Adrenal gland (tissue), 12 donors: ENCODE results near the gene KHK. TPM values are rescaled to one million over a fixed set of nuclear protein-coding genes. Genes with fewer than 3 reads are reported as not detected.

ENCODE experiments used
- DNase-seq, 7 donors: peaks; one replicate each; pipeline ENCODE4 v3.0.0-alpha.2; 2019 to 2020
- H3K27ac ChIP-seq, 5 donors: fragments of 200-600 bp; sonication (generic) in 4 of 5; 1 replicate in 3 of 5; 2 replicates in 2 of 5; pipeline versions ENCODE4 v1.5.1 to v1.8.0; 2016 to 2020; ENCODE audit warnings: mild to moderate bottlenecking in 1 of 5
- H3K27me3 ChIP-seq: fragments of 200-600 bp; 2 replicates; pipeline ENCODE4 v1.8.0; 2021
- H3K36me3 ChIP-seq, 2 donors: fragments of 200-600 bp; replicated peaks in 1 of 2; 1 replicate in 1 of 2; 2 replicates in 1 of 2; pipeline versions ENCODE4 v1.5.1 to v1.8.0; 2018 to 2022
- H3K4me1 ChIP-seq, 2 donors: fragments of 200-600 bp; replicated peaks in 1 of 2; 1 replicate in 1 of 2; 2 replicates in 1 of 2; pipeline versions ENCODE4 v1.5.1 to v1.8.0; 2018 to 2021
- H3K4me3 ChIP-seq, 4 donors: fragments of 200-600 bp; sonication (generic) in 3 of 4; one replicate each; pipeline ENCODE4 v1.5.1; 2016 to 2018
- H3K9me3 ChIP-seq, 3 donors: fragments of 200-600 bp; sonication (generic) in 1 of 3; replicated peaks in 1 of 3; 1 replicate in 2 of 3; 2 replicates in 1 of 3; pipeline versions ENCODE4 v1.5.1 to v1.8.0; 2016 to 2021
- CTCF ChIP-seq, 6 experiments: fragments of 450-650 bp in 4 of 6; fragments of 200-600 bp in 2 of 6; sonication (generic) in 1 of 6; IDR thresholded peaks; 1 replicate in 5 of 6; 2 replicates in 1 of 6; pipeline versions ENCODE4 v1.5.1 to v1.8.0; 2016 to 2021; ENCODE audit warnings: antibody characterized with exemption in 6 of 6, mild to moderate bottlenecking in 2 of 6, moderate library complexity in 1 of 6
- POLR2A ChIP-seq, 2 donors: fragments of 450-650 bp; IDR thresholded peaks; one replicate each; pipeline ENCODE4 v1.6.1; 2017; ENCODE audit warnings: antibody characterized with exemption in 2 of 2, mild to moderate bottlenecking in 2 of 2, moderate library complexity in 1 of 2
- WGBS, 4 donors: extraction: QIAGEN DNeasy Blood & Tissue Kit in 2 of 4; methylation state at CpG; one replicate each; pipeline versions ENCODE4 v1.1.5 to v1.1.7; 2013 to 2017; 5-methylcytosine and 5-hydroxymethylcytosine counted together
- intact Hi-C, 2 donors: fragments of 100-400 bp; cut with DNase I; formaldehyde crosslinking; loops; one replicate each; pipeline versions ENCODE4 v1.14.1 to v1.15.0; 2022 to 2023
- polyA plus RNA-seq, 3 donors: library from polyadenylated mRNA; stranded (reverse); fragments of 200-250 nt in 2 of 3; fragments of 350-450 nt in 1 of 3; fragmentation: Illumina TruSeq in 1 of 3; extraction: RNeasy Lipid Tissue Mini Kit (QIAGEN cat#74804) in 1 of 3; gene quantifications; one replicate each; pipeline ENCODE4 v1.2.3, GENCODE V29; 2013 to 2014
- total RNA-seq, 9 donors: library from RNA; depleted of rRNA in 4 of 9; stranded (reverse); fragments of >200 nt in 4 of 9; fragments of 120-200 nt in 1 of 9; fragmentation: NEBNext Ultra II Directional in 1 of 9; extraction: Animal tissue kit (Norgen Biotek cat#: 25700) in 1 of 9; gene quantifications; one replicate each; pipeline versions ENCODE4 v1.1.0 to v1.2.4, GENCODE V29; 2013 to 2023
- donor health status: healthy with polysubstance abuse.
- donor health status: Bipolar disorder and iron deficiency.
- donor health status: DM: yes; HTN: yes; CAD: no.
- donor health status: DM: no; HTN: no; CAD: no.
- donor health status: DM: no; HTN: no; CAD: no.
- donor health status: DM: yes; HTN: yes; CAD: no.

Gene KHK
- total and polyA plus RNA-seq, 12 donors: 3.3 to 14.4 (median 6.9) TPM

GRCh38 chr2:27135478-27135955 is 48.9 kb downstream of the KHK start:
- WGBS, 4 donors: 77 to 88% (median 82%) methylated on average over 5 to 12 of the region's 12 CpGs
- TF ChIP-seq CTCF (IDR thresholded peaks at IDR 0.05): no peak
- no peak for TF ChIP-seq POLR2A (IDR thresholded peaks at IDR 0.05)
- Histone ChIP-seq H3K27me3 (no peaks in the 10 kb centered on the region), H3K36me3 (peaks cover 0 to 22% of the 10 kb centered on the region in 2 donors), H3K27ac (no peak overlapping the region), H3K4me3 (no peak overlapping the region), H3K4me1 (peaks cover 8 to 15% of the 10 kb centered on the region in 2 donors), H3K9me3 (no peaks in the 10 kb centered on the region)
- no peak for DNase-seq
- intact Hi-C loops: no loop called here

- Histone ChIP-seq H3K27ac (no peak overlapping the region), H3K9me3 (no peaks in the 10 kb centered on the region), H3K27me3 (no peaks in the 10 kb centered on the region), H3K4me1 (peaks cover 8 to 15% of the 10 kb centered on the region in 2 donors), H3K36me3 (peaks cover 0 to 10% of the 10 kb centered on the region in 2 donors), H3K4me3 (no peak overlapping the region)
- 88 to 95% (median 93%) methylated on average over 4 to 7 of the region's 7 CpGs for WGBS, 4 donors
- intact Hi-C loops: no loop called here
- TF ChIP-seq CTCF (IDR thresholded peaks at IDR 0.05): no peak
- TF ChIP-seq POLR2A (IDR thresholded peaks at IDR 0.05): no peak
- no peak for DNase-seq
These were observed 50.2 kb downstream of the KHK start for GRCh38 chr2:27136751-27137150.

- Histone ChIP-seq H3K9me3 (no peaks in the 10 kb centered on the region), H3K4me3 (no peak overlapping the region), H3K4me1 (peaks cover 8 to 14% of the 10 kb centered on the region in 2 donors), H3K36me3 (peaks cover 0 to 3% of the 10 kb centered on the region in 2 donors), H3K27ac (no peak overlapping the region), H3K27me3 (no peaks in the 10 kb centered on the region)
- DNase-seq: no peak
- intact Hi-C loops: no loop called here
- 91 to 93% (median 92%) methylated on average over 15 to 21 of the region's 21 CpGs for WGBS, 4 donors
- TF ChIP-seq CTCF (IDR thresholded peaks at IDR 0.05) (no peak), POLR2A (IDR thresholded peaks at IDR 0.05) (no peak)
These were observed 50.9 kb downstream of the KHK start for GRCh38 chr2:27137322-27137935.

- no peak for TF ChIP-seq POLR2A (IDR thresholded peaks at IDR 0.05)
- TF ChIP-seq CTCF (IDR thresholded peaks at IDR 0.05): no peak
- DNase-seq: no peak
- intact Hi-C loops: no loop called here
- Histone ChIP-seq H3K9me3 (no peaks in the 10 kb centered on the region), H3K27ac (no peak overlapping the region), H3K36me3 (no peaks in the 10 kb centered on the region), H3K27me3 (no peaks in the 10 kb centered on the region), H3K4me1 (peaks cover 7% of the 10 kb centered on the region in 2 donors), H3K4me3 (no peak overlapping the region)
- WGBS, 4 donors: 68 to 80% (median 75%) methylated on average over 7 of the region's 7 CpGs
These were observed 51.5 kb downstream of the KHK start for GRCh38 chr2:27138111-27138510.
